Measurements from ENCODE around the gene INS. TPM values are rescaled to one million over a fixed set of nuclear protein-coding genes. Genes with fewer than 3 reads are reported as not detected.

INS gene
- polyA plus RNA-seq, 4 donors: 0.58 to 124 (median 31.0) TPM

DNA sequence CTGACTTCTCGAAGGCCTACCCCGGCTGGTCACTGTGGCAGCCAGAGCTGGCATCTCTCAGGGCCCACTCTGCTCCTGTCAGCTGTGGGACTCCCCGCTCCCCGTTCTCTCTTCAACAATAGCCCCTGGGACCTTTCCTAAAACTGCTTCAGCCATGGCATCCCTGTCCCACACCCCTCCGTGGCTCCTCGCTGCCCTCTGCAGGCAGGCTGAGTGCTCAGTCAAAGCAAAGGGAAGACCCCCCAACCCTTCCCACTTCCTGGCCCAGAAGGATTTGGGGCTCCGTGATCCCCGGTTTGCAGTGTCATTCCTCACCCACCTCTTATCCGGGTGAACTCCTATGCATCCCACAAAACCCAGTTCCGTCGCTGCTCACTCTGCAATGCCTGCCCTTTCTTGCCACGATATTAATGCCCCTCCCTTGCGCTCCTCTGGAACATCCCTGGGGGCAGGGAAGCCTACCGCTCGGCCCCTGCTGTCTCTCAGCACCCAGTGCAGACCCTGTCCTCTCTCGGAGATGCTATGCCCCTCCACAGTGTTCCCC, 12.2 kb upstream of the INS start:
- no peak overlapping the region for H3K4me3 ChIP-seq (ENCODE audit: low read depth in 1 of 3, low read length in 3 of 3)
- DNase-seq (no peak), FAIRE-seq (no peak)
- H3K9me3 ChIP-seq (ENCODE audit: control insufficient read depth in 2 of 2, insufficient read depth in 1 of 2, low read depth in 1 of 2, low read length in 1 of 2): no peaks in the 10 kb centered on the region
- H3K27me3 ChIP-seq (ENCODE audit: control insufficient read depth in 3 of 3, insufficient read depth in 3 of 3, low read length in 3 of 3): peaks cover 0 to 8% (median 0%) of the 10 kb centered on the region in 3 donors
- WGBS, 3 donors: 80 to 83% (median 82%) methylated on average over 16 of the region's 16 CpGs
- H3K27ac ChIP-seq (ENCODE audit: low read depth in 1 of 3, low read length in 2 of 3): no peak overlapping the region
- no peaks in the 10 kb centered on the region for H3K4me1 ChIP-seq (ENCODE audit: control insufficient read depth in 3 of 3, insufficient read depth in 2 of 3, low read depth in 1 of 3, low read length in 2 of 3)
- H3K36me3 ChIP-seq (ENCODE audit: control insufficient read depth in 3 of 3, insufficient read depth in 2 of 3, low read depth in 1 of 3, low read length in 3 of 3): no peaks in the 10 kb centered on the region

DNA sequence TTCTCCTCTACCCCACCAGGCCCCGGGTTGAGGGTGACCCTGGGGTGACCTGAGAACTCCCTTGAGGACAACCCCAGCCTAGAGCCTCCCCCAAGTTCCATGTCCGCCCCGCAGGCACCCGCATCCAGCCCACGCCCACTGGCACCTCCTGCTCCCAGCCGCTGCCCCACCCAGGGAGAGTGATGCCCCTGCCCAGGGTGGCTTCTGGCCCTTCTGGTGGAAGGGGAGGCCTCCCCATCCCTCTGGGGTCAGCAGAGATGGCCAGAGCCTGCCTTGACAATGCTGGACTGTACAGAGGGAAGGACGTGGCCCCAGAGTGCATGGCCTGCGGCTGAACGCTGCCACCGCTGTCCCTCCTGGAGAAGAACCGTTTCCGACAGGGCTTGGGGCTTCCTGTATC, 11.7 kb upstream of the INS start:
- H3K9me3 ChIP-seq (ENCODE audit: control insufficient read depth in 2 of 2, insufficient read depth in 1 of 2, low read depth in 1 of 2, low read length in 1 of 2): no peaks in the 10 kb centered on the region
- 71 to 84% (median 80%) methylated on average over 11 to 12 of the region's 12 CpGs for WGBS, 3 donors
- no peaks in the 10 kb centered on the region for H3K36me3 ChIP-seq (ENCODE audit: control insufficient read depth in 3 of 3, insufficient read depth in 2 of 3, low read depth in 1 of 3, low read length in 3 of 3)
- H3K4me3 ChIP-seq (ENCODE audit: low read depth in 1 of 3, low read length in 3 of 3): no peak overlapping the region
- H3K27me3 ChIP-seq (ENCODE audit: control insufficient read depth in 3 of 3, insufficient read depth in 3 of 3, low read length in 3 of 3): peaks cover 0 to 8% (median 0%) of the 10 kb centered on the region in 3 donors
- H3K4me1 ChIP-seq (ENCODE audit: control insufficient read depth in 3 of 3, insufficient read depth in 2 of 3, low read depth in 1 of 3, low read length in 2 of 3): no peaks in the 10 kb centered on the region
- no peak for DNase-seq
- no peak for FAIRE-seq
- H3K27ac ChIP-seq (ENCODE audit: low read depth in 1 of 3, low read length in 2 of 3): no peak overlapping the region

DNA sequence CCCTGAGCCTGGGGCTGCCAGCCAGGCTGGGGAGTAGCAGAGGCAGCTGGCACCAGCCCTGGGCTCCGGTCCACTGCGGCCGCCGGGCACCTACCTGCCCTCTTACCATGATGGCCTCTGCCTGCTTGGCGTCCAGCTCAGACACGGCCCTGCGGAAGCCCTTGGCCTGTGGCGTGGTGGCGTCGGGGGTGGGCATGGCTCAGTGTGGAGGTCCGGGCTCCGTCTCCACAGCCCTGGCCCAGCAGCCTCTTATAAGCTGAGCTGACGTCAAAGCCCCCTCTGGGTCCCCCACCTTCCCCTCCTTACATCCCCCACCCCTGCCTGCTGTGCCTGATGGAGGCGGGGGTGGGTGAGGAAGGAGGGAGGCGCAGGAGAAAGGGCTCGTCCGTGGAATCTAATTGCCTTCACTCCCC, 10.6 kb upstream of the INS start, which contains the start of gene TH:
TH (minus strand) TSS at position 225 of the 413 bp plus-strand sequence; CDS start at position 196, 29 bp downstream.
- FAIRE-seq: no peak
- no peaks in the 10 kb centered on the region for H3K4me1 ChIP-seq (ENCODE audit: control insufficient read depth in 3 of 3, insufficient read depth in 2 of 3, low read depth in 1 of 3, low read length in 2 of 3)
- H3K36me3 ChIP-seq (ENCODE audit: control insufficient read depth in 3 of 3, insufficient read depth in 2 of 3, low read depth in 1 of 3, low read length in 3 of 3): no peaks in the 10 kb centered on the region
- H3K27me3 ChIP-seq (ENCODE audit: control insufficient read depth in 3 of 3, insufficient read depth in 3 of 3, low read length in 3 of 3): peaks cover 0 to 14% (median 0%) of the 10 kb centered on the region in 3 donors
- H3K9me3 ChIP-seq (ENCODE audit: control insufficient read depth in 2 of 2, insufficient read depth in 1 of 2, low read depth in 1 of 2, low read length in 1 of 2): no peaks in the 10 kb centered on the region
- no peak within 1 kb of the TSS for H3K27ac ChIP-seq (ENCODE audit: low read depth in 1 of 3, low read length in 2 of 3)
- no peak for DNase-seq
- 67 to 77% (median 72%) methylated on average over 13 to 17 of the region's 17 CpGs for WGBS, 3 donors
- no peak within 1 kb of the TSS for H3K4me3 ChIP-seq (ENCODE audit: low read depth in 1 of 3, low read length in 3 of 3)

DNA sequence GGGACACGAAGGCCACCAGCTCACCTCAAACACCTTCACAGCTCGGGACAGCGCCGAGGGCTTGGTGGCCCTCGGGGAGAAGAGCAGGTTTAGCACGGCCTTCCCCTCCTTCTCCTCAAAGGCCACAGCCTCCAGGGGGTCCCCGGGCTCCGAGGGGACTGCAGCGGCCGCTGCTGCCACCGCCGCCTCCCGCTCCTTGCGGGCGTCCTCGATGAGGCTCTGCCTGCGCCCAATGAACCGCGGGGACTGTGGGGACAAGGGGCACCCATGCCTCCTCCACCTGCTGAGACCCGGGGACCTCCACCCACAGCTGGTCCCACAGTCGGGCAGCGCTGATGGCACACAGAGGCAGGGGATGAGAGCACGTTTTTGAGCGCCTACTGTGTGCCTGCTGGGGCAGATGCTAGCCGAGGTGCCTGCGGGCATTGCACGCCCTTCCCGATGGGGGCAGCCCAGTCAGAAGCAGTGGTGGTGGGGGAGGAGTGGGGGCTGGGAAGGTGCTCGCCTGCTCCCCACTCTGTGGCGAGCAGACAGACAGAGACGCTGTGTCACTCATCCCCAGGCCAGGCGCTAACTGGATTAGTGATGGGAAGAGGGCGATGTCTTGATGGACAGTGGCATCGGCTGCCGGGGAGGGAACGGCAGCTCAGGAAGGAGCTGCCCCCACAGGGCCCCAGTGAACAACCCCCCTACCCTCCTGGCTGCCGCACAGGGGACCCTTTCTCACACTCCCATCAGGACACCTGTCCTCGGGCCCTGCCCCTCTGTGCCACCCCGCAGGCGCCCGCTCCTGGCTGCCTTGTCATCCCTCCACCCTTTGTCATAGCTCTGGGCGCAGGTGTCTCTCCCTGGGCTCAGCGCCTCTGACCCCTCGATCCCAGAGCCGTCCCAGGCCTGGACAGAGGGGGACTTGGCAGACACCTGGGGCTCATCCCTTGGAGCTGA, 8.9 kb upstream of the INS start:
- H3K27me3 ChIP-seq (ENCODE audit: control insufficient read depth in 3 of 3, insufficient read depth in 3 of 3, low read length in 3 of 3): peaks cover 0 to 20% (median 0%) of the 10 kb centered on the region in 3 donors
- 62 to 76% (median 66%) methylated on average over 41 to 45 of the region's 45 CpGs for WGBS, 3 donors
- no peak for FAIRE-seq

DNA sequence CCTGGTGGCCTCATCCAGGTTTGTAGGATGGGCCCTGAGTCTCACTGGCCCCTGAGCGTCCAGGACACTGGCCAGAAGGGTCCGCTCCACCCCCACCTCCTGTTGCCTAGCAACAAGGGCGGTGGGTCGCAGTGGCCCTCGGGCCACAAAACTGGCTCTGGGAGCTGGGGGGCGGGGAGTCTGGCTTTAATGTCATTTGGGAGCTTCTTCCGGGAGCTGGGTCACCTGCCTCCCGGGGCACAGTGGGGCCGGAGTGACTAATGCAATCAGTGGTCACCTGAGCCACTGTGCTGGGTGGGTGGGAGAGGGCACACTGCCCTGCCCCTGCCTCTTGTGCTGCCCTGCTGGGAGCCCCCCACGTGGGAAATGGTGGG, 8.0 kb upstream of the INS start:
- 31 to 60% (median 41%) methylated on average over 10 of the region's 10 CpGs for WGBS, 3 donors
- FAIRE-seq (no peak), DNase-seq (no peak)
- no peaks in the 10 kb centered on the region for H3K36me3 ChIP-seq (ENCODE audit: control insufficient read depth in 3 of 3, insufficient read depth in 2 of 3, low read depth in 1 of 3, low read length in 3 of 3)
- no peaks in the 10 kb centered on the region for H3K9me3 ChIP-seq (ENCODE audit: control insufficient read depth in 2 of 2, insufficient read depth in 1 of 2, low read depth in 1 of 2, low read length in 1 of 2)
- H3K4me1 ChIP-seq (ENCODE audit: control insufficient read depth in 3 of 3, insufficient read depth in 2 of 3, low read depth in 1 of 3, low read length in 2 of 3): no peaks in the 10 kb centered on the region
- no peak overlapping the region for H3K27ac ChIP-seq (ENCODE audit: low read depth in 1 of 3, low read length in 2 of 3)
- peaks cover 0 to 20% (median 0%) of the 10 kb centered on the region in 3 donors for H3K27me3 ChIP-seq (ENCODE audit: control insufficient read depth in 3 of 3, insufficient read depth in 3 of 3, low read length in 3 of 3)
- no peak overlapping the region for H3K4me3 ChIP-seq (ENCODE audit: low read depth in 1 of 3, low read length in 3 of 3)

More for the DNA sequence above, 8.9 kb upstream of the INS start:
- Histone ChIP-seq H3K9me3 (ENCODE audit: control insufficient read depth in 2 of 2, insufficient read depth in 1 of 2, low read depth in 1 of 2, low read length in 1 of 2) (no peaks in the 10 kb centered on the region), H3K27ac (ENCODE audit: low read depth in 1 of 3, low read length in 2 of 3) (no peak overlapping the region), H3K4me3 (ENCODE audit: low read depth in 1 of 3, low read length in 3 of 3) (no peak overlapping the region), H3K36me3 (ENCODE audit: control insufficient read depth in 3 of 3, insufficient read depth in 2 of 3, low read depth in 1 of 3, low read length in 3 of 3) (no peaks in the 10 kb centered on the region), H3K4me1 (ENCODE audit: control insufficient read depth in 3 of 3, insufficient read depth in 2 of 3, low read depth in 1 of 3, low read length in 2 of 3) (no peaks in the 10 kb centered on the region)
- no peak for DNase-seq

DNA sequence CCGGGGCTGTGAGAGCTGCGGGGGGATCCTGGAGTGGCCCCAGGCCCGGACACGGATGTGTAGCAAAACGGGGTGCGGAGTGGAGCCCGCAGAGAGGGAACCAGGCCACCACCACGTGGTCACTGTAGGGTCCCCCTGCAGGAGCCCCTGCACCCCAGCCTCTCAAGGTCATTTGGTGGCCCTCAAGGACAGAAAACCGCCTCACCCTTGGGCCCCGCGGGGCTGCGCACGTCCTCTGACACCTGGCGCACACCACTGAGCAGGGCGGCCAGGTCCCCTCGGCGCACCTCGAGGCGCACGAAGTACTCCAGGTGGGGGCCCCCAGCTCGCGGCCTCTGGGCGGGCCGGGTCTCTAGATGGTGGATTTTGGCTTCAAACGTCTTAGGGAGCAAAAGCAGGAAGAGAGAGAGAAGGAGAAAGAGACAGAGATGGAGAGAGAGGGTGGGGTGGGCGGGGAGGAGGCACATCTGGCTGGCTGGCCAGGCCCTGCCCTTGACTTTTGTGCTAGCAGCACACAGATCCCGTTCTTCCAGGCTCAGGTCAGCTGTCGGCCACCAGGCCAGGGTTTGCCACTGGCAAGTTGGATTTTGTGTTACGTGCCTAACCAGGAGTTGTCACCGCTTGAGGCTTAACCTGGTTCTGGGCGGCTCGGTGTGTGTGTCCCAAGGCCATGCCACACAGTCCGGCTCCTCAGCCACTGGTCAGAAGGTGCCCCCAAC, 7.4 kb upstream of the INS start:
- peaks cover 0 to 20% (median 0%) of the 10 kb centered on the region in 3 donors for H3K27me3 ChIP-seq (ENCODE audit: control insufficient read depth in 3 of 3, insufficient read depth in 3 of 3, low read length in 3 of 3)
- WGBS, 3 donors: 69 to 82% (median 75%) methylated on average over 33 of the region's 33 CpGs
- no peak overlapping the region for H3K27ac ChIP-seq (ENCODE audit: low read depth in 1 of 3, low read length in 2 of 3)
- FAIRE-seq (no peak), DNase-seq (no peak)
- no peaks in the 10 kb centered on the region for H3K9me3 ChIP-seq (ENCODE audit: control insufficient read depth in 2 of 2, insufficient read depth in 1 of 2, low read depth in 1 of 2, low read length in 1 of 2)
- H3K36me3 ChIP-seq (ENCODE audit: control insufficient read depth in 3 of 3, insufficient read depth in 2 of 3, low read depth in 1 of 3, low read length in 3 of 3): no peaks in the 10 kb centered on the region
- H3K4me3 ChIP-seq (ENCODE audit: low read depth in 1 of 3, low read length in 3 of 3): no peak overlapping the region
- H3K4me1 ChIP-seq (ENCODE audit: control insufficient read depth in 3 of 3, insufficient read depth in 2 of 3, low read depth in 1 of 3, low read length in 2 of 3): no peaks in the 10 kb centered on the region

DNA sequence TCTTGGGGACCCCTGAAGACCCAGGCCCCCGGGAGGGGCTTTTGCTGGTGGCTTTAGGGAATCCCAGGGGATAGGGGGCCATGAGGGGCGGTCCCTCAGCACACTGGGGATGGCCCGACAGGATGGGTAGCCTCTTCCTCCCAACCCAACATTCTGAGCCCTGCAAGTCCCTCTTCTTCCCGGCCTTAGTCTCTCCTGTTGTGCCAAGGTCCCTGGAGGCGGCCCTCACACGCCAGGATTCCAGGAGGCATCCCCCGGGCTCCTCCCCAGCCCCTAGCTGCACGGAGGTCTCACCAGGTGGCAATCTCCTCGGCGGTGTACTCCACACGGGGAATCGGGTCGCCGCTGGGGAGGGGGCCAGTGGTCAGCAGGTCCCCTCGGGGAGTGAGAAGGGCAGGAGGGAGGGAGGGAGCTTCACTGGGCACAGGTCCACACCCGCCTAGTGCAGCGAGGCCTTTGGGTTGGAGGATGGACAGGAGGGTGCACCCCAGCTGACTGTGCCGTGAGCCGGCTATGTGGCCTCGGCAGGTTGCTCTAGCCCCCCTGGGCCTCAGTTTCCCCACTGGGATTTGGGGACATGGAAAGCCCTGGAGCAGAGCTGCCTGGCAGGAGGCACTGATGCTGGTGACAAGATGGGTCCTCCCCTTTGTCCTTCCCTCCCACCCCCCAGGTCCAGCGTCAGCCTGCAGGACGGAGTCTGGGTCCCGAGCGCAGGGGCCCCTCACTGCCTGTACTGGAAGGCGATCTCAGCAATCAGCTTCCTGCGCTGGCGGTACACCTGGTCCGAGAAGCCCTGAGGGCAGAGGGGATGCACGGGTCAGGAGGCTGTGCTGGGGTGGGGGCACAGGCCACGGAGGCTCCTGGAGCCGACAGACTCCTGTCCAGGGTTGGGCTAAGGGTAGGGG, 6.4 kb upstream of the INS start:
- FAIRE-seq (no peak), DNase-seq (no peak)
- WGBS, 3 donors: 59 to 75% (median 62%) methylated on average over 31 of the region's 31 CpGs
- H3K4me3 ChIP-seq (ENCODE audit: low read depth in 1 of 3, low read length in 3 of 3): no peak overlapping the region
- H3K27me3 ChIP-seq (ENCODE audit: control insufficient read depth in 3 of 3, insufficient read depth in 3 of 3, low read length in 3 of 3): peaks cover 0 to 20% (median 0%) of the 10 kb centered on the region in 3 donors
- no peaks in the 10 kb centered on the region for H3K9me3 ChIP-seq (ENCODE audit: control insufficient read depth in 2 of 2, insufficient read depth in 1 of 2, low read depth in 1 of 2, low read length in 1 of 2)
- no peak overlapping the region for H3K27ac ChIP-seq (ENCODE audit: low read depth in 1 of 3, low read length in 2 of 3)
- no peaks in the 10 kb centered on the region for H3K4me1 ChIP-seq (ENCODE audit: control insufficient read depth in 3 of 3, insufficient read depth in 2 of 3, low read depth in 1 of 3, low read length in 2 of 3)
- no peaks in the 10 kb centered on the region for H3K36me3 ChIP-seq (ENCODE audit: control insufficient read depth in 3 of 3, insufficient read depth in 2 of 3, low read depth in 1 of 3, low read length in 3 of 3)

All from small intestine (tissue), 7 donors.